Liver (tissue), 9 donors: ENCODE data around the gene SYT17. TPM values are rescaled to one million over a fixed set of nuclear protein-coding genes. Genes with fewer than 3 reads are reported as not detected.

Source experiments
- DNase-seq: peaks from one replicate; pipeline ENCODE4 v3.0.0-alpha.2; 2017; ENCODE audit warnings: low spot score
- H3K27ac ChIP-seq, 2 donors: one replicate each; pipeline ENCODE4 v1.7.0; 2013; ENCODE audit warnings: inconsistent platforms in 2 of 2, low read length in 2 of 2, control low read depth in 1 of 2, low read depth in 1 of 2, mild to moderate bottlenecking in 1 of 2
- H3K27me3 ChIP-seq, 4 donors: one replicate each; pipeline versions ENCODE4 v1.6.1 to v1.7.0; 2013; ENCODE audit warnings: low read length in 3 of 4, inconsistent platforms in 1 of 4, mild to moderate bottlenecking in 1 of 4, moderate library complexity in 1 of 4; ENCODE audit not compliant: control insufficient read depth in 4 of 4, insufficient read depth in 4 of 4
- H3K36me3 ChIP-seq, 4 donors: one replicate each; pipeline versions ENCODE4 v1.6.1 to v1.7.0; 2013; ENCODE audit warnings: low read length in 3 of 4, mild to moderate bottlenecking in 3 of 4, low read depth in 1 of 4, moderate library complexity in 1 of 4; ENCODE audit not compliant: control insufficient read depth in 4 of 4, insufficient read depth in 3 of 4
- H3K4me1 ChIP-seq, 4 donors: one replicate each; pipeline versions ENCODE4 v1.6.1 to v1.7.0; 2013; ENCODE audit warnings: low read length in 3 of 4, mild to moderate bottlenecking in 3 of 4, moderate library complexity in 1 of 4; ENCODE audit not compliant: control insufficient read depth in 4 of 4, insufficient read depth in 4 of 4
- H3K4me3 ChIP-seq, 3 donors: one replicate each; pipeline versions ENCODE4 v1.6.1 to v1.7.0; 2013; ENCODE audit warnings: low read length in 3 of 3, control low read depth in 1 of 3, low read depth in 1 of 3, mild to moderate bottlenecking in 1 of 3
- H3K9ac ChIP-seq, 2 donors: one replicate each; pipeline ENCODE4 v1.7.0; 2013; ENCODE audit warnings: low read length in 2 of 2, mild to moderate bottlenecking in 2 of 2, moderate library complexity in 2 of 2, control low read depth in 1 of 2, low read depth in 1 of 2
- H3K9me3 ChIP-seq, 4 donors: one replicate each; pipeline versions ENCODE4 v1.6.1 to v1.7.0; 2013; ENCODE audit warnings: low read length in 3 of 4; ENCODE audit not compliant: control insufficient read depth in 4 of 4
- ATF3 ChIP-seq: IDR thresholded peaks from 2 replicates; pipeline ENCODE4 v1.6.1; 2016; ENCODE audit warnings: antibody characterized with exemption
- CTCF ChIP-seq: fragments of 150-350 bp; IDR thresholded peaks from 2 replicates; pipeline ENCODE4 v1.5.1; 2017; ENCODE audit warnings: improper control_type of control experiment, low read depth, low read length; ENCODE audit not compliant: missing input control
- EGR1 ChIP-seq, 2 donors: IDR thresholded peaks; 2 replicates each; pipeline ENCODE4 v1.6.1; 2016 to 2018; ENCODE audit warnings: antibody characterized with exemption in 2 of 2, low read depth in 2 of 2
- FOXA1 ChIP-seq: IDR thresholded peaks from 2 replicates; pipeline ENCODE4 v1.6.1; 2016; ENCODE audit warnings: antibody characterized with exemption
- FOXA2 ChIP-seq: IDR thresholded peaks from 2 replicates; pipeline ENCODE4 v1.6.1; 2016; ENCODE audit warnings: antibody characterized with exemption
- RAD21 ChIP-seq, 2 donors: IDR thresholded peaks; 2 replicates each; pipeline ENCODE4 v1.6.1; 2016; ENCODE audit warnings: antibody characterized with exemption in 2 of 2, mild to moderate bottlenecking in 2 of 2
- REST ChIP-seq: IDR thresholded peaks from 2 replicates; pipeline ENCODE4 v1.6.1; 2016; ENCODE audit warnings: antibody characterized with exemption, mild to moderate bottlenecking
- RXRA ChIP-seq, 2 donors: IDR thresholded peaks; 2 replicates each; pipeline ENCODE4 v1.6.1; 2017 to 2018; ENCODE audit warnings: antibody characterized with exemption in 2 of 2, mild to moderate bottlenecking in 1 of 2
- YY1 ChIP-seq: IDR thresholded peaks from 2 replicates; pipeline ENCODE4 v1.6.1; 2016; ENCODE audit warnings: antibody characterized with exemption, mild to moderate bottlenecking
- ZBTB33 ChIP-seq: IDR thresholded peaks from 2 replicates; pipeline ENCODE4 v1.6.1; 2016; ENCODE audit warnings: antibody characterized with exemption
- WGBS: extraction: QIAGEN DNeasy Blood & Tissue Kit; methylation state at CpG from one replicate; pipeline ENCODE4 v1.1.7; 2013; 5-methylcytosine and 5-hydroxymethylcytosine counted together
- polyA plus RNA-seq, 2 donors: library from polyadenylated mRNA; stranded (reverse) in 1 of 2; unstranded in 1 of 2; fragments of 200-250 nt in 1 of 2; fragments of >200 nt in 1 of 2; fragmentation: Nextera tagmentation in 1 of 2; extraction: Ambion mirVana in 1 of 2; gene quantifications; one replicate each; pipeline versions ENCODE4 v1.2.1 to v1.2.3, GENCODE V29; 2013 to 2015
- total RNA-seq, 2 donors: library from RNA; depleted of rRNA; stranded (reverse); fragments of >200 nt; gene quantifications; one replicate each; pipeline ENCODE4 v1.2.3, GENCODE V29; 2014
- donor health status: healthy.
- donor health status: healthy.
- donor health status: healthy.
- donor health status: healthy.
- donor health status: healthy.

Gene SYT17
- total and polyA plus RNA-seq, 4 donors, result 2.5 to 7.7 (median 5.5) TPM

GRCh38 chr16:19165101-19165500, 2.9 kb upstream of the SYT17 start:
- H3K9ac ChIP-seq, result no peak overlapping the region
- no peaks in the 10 kb centered on the region for H3K9me3 ChIP-seq
- TF ChIP-seq CTCF, result no peak
- TF ChIP-seq EGR1 (IDR thresholded peaks at IDR 0.05; ENCODE audit: low read depth in 2 of 2), result no peak
- TF ChIP-seq RXRA (IDR thresholded peaks at IDR 0.05), result no peak
- TF ChIP-seq FOXA1, result no peak
- no peak for TF ChIP-seq ZBTB33
- TF ChIP-seq ATF3, result no peak
- no peak for TF ChIP-seq YY1
- TF ChIP-seq REST, result no peak
- no peak for TF ChIP-seq FOXA2
- H3K4me3 ChIP-seq, result no peak overlapping the region
- H3K27ac ChIP-seq, result no peak overlapping the region
- 88% methylated on average over 5 of the region's 5 CpGs for WGBS
- H3K36me3 ChIP-seq, result no peaks in the 10 kb centered on the region
- peaks cover 0 to 16% (median 8%) of the 10 kb centered on the region in 4 donors for H3K4me1 ChIP-seq
- H3K27me3 ChIP-seq, result no peaks in the 10 kb centered on the region
- DNase-seq, result no peak

GRCh38 chr16:19166500-19166899, 1.5 kb upstream of the SYT17 start:
- H3K36me3 ChIP-seq, result no peaks in the 10 kb centered on the region
- no peaks in the 10 kb centered on the region for H3K9me3 ChIP-seq
- no peak overlapping the region for H3K27ac ChIP-seq
- no peak overlapping the region for H3K9ac ChIP-seq
- no peaks in the 10 kb centered on the region for H3K27me3 ChIP-seq
- 84% methylated on average over 2 of the region's 2 CpGs for WGBS
- peaks cover 0 to 16% (median 8%) of the 10 kb centered on the region in 4 donors for H3K4me1 ChIP-seq
- TF ChIP-seq REST (no peak), RAD21 (IDR thresholded peaks at IDR 0.05) (peak; percentile 27 to 52)
- DNase-seq, result no peak
- H3K4me3 ChIP-seq, result no peak overlapping the region
